ENCODE measurements around the gene ACTL6B. TPM values are rescaled to one million over a fixed set of nuclear protein-coding genes. Genes with fewer than 3 reads are reported as not detected.
A peak's percentile ranks its signal among the peaks of the same experiment; 100 is the strongest.

Gene ACTL6B
- total and polyA plus RNA-seq, 4 donors, result 16.5 to 89.8 (median 59.1) TPM

GRCh38 chr7:100630066-100630465 lies 26.2 kb downstream of the ACTL6B start:
- Histone ChIP-seq H3K4me3 (ENCODE audit: low read depth, low read length) (no peak overlapping the region), H3K27me3 (ENCODE audit: control insufficient read depth, insufficient read depth, low read length) (peaks cover 9% of the 10 kb centered on the region), H3K27ac (ENCODE audit: low read depth, low read length) (no peak overlapping the region), H3K9me3 (ENCODE audit: control insufficient read depth, insufficient read depth, low read length) (no peaks in the 10 kb centered on the region), H3K4me1 (ENCODE audit: control insufficient read depth, insufficient read depth, low read length) (peaks cover 30% of the 10 kb centered on the region), H3K36me3 (ENCODE audit: control insufficient read depth, insufficient read depth, low read length) (peaks cover 23% of the 10 kb centered on the region)
- 100% methylated on average over 1 of the region's 4 CpGs for WGBS (ENCODE audit: insufficient coverage)
- no peak for DNase-seq (ENCODE audit: low read depth in 4 of 6, low spot score in 6 of 6)

DNA sequence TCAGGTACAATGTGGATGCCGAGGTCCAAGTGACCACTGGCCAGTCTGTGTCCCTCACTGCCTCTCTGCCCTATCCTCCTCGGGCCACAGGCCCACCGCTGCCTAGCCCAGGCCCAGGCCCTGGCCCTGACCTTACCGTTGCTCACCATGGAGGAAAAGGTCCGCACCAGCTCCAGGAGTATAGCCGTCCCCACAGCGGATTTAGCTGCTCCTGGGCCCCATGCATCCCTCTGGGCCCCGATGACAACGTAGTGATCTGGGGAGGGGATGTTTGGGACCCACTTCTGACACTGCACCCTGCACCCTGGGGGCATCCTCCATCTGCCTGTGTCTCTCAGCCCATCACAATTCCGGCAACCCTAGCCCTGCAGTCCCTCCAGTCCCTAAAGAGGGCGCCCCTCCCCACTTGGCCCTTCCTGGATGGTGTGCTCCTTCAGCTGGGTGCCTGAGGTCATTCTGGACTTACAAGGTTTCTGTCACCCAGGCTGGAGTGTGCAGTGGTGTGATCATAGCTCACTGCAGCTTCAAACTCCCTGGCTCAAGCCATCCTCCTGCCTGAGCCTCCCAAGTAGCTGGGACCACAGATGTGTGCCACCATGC lies 27.0 kb downstream of the ACTL6B start:
- H3K4me1 ChIP-seq (ENCODE audit: control insufficient read depth, insufficient read depth, low read length), result peaks cover 30% of the 10 kb centered on the region
- WGBS (ENCODE audit: insufficient coverage), result 72% methylated on average over 11 of the region's 11 CpGs
- DNase-seq (ENCODE audit: low read depth in 4 of 6, low spot score in 6 of 6), result no peak

GRCh38 chr7:100627238-100627549 lies 29.1 kb downstream of the ACTL6B start:
- peaks cover 26% of the 10 kb centered on the region for H3K36me3 ChIP-seq (ENCODE audit: control insufficient read depth, insufficient read depth, low read length)
- no peak overlapping the region for H3K4me3 ChIP-seq (ENCODE audit: low read depth, low read length)
- H3K4me1 ChIP-seq (ENCODE audit: control insufficient read depth, insufficient read depth, low read length), result peaks cover 17% of the 10 kb centered on the region
- 82% methylated on average over 20 of the region's 21 CpGs for WGBS (ENCODE audit: insufficient coverage)
- no peak for DNase-seq (ENCODE audit: low read depth in 4 of 6, low spot score in 6 of 6)
- H3K27ac ChIP-seq (ENCODE audit: low read depth, low read length), result no peak overlapping the region
- no peaks in the 10 kb centered on the region for H3K27me3 ChIP-seq (ENCODE audit: control insufficient read depth, insufficient read depth, low read length)
- H3K9me3 ChIP-seq (ENCODE audit: control insufficient read depth, insufficient read depth, low read length), result no peaks in the 10 kb centered on the region

More for the DNA sequence above, 27.0 kb downstream of the ACTL6B start:
- peaks cover 6% of the 10 kb centered on the region for H3K27me3 ChIP-seq (ENCODE audit: control insufficient read depth, insufficient read depth, low read length)
- H3K9me3 ChIP-seq (ENCODE audit: control insufficient read depth, insufficient read depth, low read length), result no peaks in the 10 kb centered on the region
- peaks cover 23% of the 10 kb centered on the region for H3K36me3 ChIP-seq (ENCODE audit: control insufficient read depth, insufficient read depth, low read length)
- no peak overlapping the region for H3K4me3 ChIP-seq (ENCODE audit: low read depth, low read length)
- H3K27ac ChIP-seq (ENCODE audit: low read depth, low read length), result no peak overlapping the region

GRCh38 chr7:100626530-100627237 lies 29.6 kb downstream of the ACTL6B start:
- Histone ChIP-seq H3K4me3 (ENCODE audit: low read depth, low read length) (no peak overlapping the region), H3K4me1 (ENCODE audit: control insufficient read depth, insufficient read depth, low read length) (peaks cover 17% of the 10 kb centered on the region), H3K27ac (ENCODE audit: low read depth, low read length) (no peak overlapping the region), H3K9me3 (ENCODE audit: control insufficient read depth, insufficient read depth, low read length) (no peaks in the 10 kb centered on the region), H3K36me3 (ENCODE audit: control insufficient read depth, insufficient read depth, low read length) (peaks cover 27% of the 10 kb centered on the region), H3K27me3 (ENCODE audit: control insufficient read depth, insufficient read depth, low read length) (no peaks in the 10 kb centered on the region)
- peak in 2 of 6 donors; percentile 89 for DNase-seq (ENCODE audit: low read depth in 4 of 6, low spot score in 6 of 6)
- WGBS (ENCODE audit: insufficient coverage), result 3% methylated on average over 32 of the region's 37 CpGs

- Histone ChIP-seq H3K9me3 (ENCODE audit: control insufficient read depth, insufficient read depth, low read length) (no peaks in the 10 kb centered on the region), H3K27ac (ENCODE audit: low read depth, low read length) (no peak overlapping the region), H3K4me3 (ENCODE audit: low read depth, low read length) (no peak overlapping the region), H3K27me3 (ENCODE audit: control insufficient read depth, insufficient read depth, low read length) (no peaks in the 10 kb centered on the region), H3K36me3 (ENCODE audit: control insufficient read depth, insufficient read depth, low read length) (peaks cover 33% of the 10 kb centered on the region), H3K4me1 (ENCODE audit: control insufficient read depth, insufficient read depth, low read length) (peaks cover 17% of the 10 kb centered on the region)
- WGBS (ENCODE audit: insufficient coverage), result 0% methylated on average over 1 of the region's 3 CpGs
- DNase-seq (ENCODE audit: low read depth in 4 of 6, low spot score in 6 of 6), result no peak
Observed at GRCh38 chr7:100626055-100626454, 30.2 kb downstream of the ACTL6B start.

DNA sequence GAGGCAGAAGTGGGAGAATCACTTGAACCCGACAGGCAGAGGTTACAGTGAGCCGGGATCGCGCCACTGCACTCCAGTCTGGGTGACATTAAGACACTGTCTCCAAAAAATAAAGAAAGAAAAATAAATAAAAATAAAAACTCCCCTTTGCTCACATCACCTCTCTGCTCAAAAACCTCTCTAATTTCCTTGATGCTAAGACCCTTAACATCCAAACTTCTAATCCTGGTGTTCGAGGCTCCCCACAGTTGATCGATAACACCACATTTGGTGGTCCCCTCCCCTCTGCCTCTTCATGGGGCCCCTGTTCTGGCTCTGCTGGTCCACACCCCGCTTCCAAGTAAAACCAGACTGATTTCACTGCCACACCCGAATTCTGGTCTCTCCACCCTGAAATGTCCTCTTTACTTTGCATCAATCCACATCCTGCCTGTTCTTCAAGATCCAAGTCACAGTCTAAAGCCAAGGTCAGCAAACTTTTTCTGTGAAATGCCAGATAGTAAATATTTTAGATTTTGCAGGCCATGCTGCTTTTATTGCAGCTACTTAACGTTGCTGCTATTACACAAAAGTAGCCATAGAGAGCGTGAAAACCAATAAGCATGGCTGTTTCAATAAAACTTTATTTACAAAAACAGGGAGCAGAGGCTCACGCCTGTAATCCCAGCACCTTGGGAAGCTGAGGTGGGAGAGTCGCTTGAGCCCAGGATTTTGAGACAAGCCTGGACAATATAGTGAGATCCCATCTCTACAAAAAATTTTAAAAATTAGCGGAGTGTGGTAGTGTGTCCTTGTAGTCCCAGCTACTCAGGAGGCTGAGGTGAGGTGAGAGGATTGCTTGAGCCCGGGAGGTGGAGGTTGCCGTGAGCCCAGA lies 32.1 kb downstream of the ACTL6B start:
- no peak overlapping the region for H3K4me3 ChIP-seq (ENCODE audit: low read depth, low read length)
- H3K9me3 ChIP-seq (ENCODE audit: control insufficient read depth, insufficient read depth, low read length), result no peaks in the 10 kb centered on the region
- H3K4me1 ChIP-seq (ENCODE audit: control insufficient read depth, insufficient read depth, low read length), result peaks cover 17% of the 10 kb centered on the region
- DNase-seq (ENCODE audit: low read depth in 4 of 6, low spot score in 6 of 6), result no peak
- 92% methylated on average over 7 of the region's 15 CpGs for WGBS (ENCODE audit: insufficient coverage)
- H3K36me3 ChIP-seq (ENCODE audit: control insufficient read depth, insufficient read depth, low read length), result peaks cover 41% of the 10 kb centered on the region
- no peak overlapping the region for H3K27ac ChIP-seq (ENCODE audit: low read depth, low read length)
- H3K27me3 ChIP-seq (ENCODE audit: control insufficient read depth, insufficient read depth, low read length), result no peaks in the 10 kb centered on the region

- no peak for DNase-seq (ENCODE audit: low read depth in 4 of 6, low spot score in 6 of 6)
- 86% methylated on average over 8 of the region's 8 CpGs for WGBS (ENCODE audit: insufficient coverage)
- Histone ChIP-seq H3K27ac (ENCODE audit: low read depth, low read length) (no peak overlapping the region), H3K36me3 (ENCODE audit: control insufficient read depth, insufficient read depth, low read length) (peaks cover 35% of the 10 kb centered on the region), H3K9me3 (ENCODE audit: control insufficient read depth, insufficient read depth, low read length) (no peaks in the 10 kb centered on the region), H3K27me3 (ENCODE audit: control insufficient read depth, insufficient read depth, low read length) (no peaks in the 10 kb centered on the region), H3K4me3 (ENCODE audit: low read depth, low read length) (no peak overlapping the region), H3K4me1 (ENCODE audit: control insufficient read depth, insufficient read depth, low read length) (peaks cover 4% of the 10 kb centered on the region)
Observed at GRCh38 chr7:100621554-100621953, 34.7 kb downstream of the ACTL6B start.

DNA sequence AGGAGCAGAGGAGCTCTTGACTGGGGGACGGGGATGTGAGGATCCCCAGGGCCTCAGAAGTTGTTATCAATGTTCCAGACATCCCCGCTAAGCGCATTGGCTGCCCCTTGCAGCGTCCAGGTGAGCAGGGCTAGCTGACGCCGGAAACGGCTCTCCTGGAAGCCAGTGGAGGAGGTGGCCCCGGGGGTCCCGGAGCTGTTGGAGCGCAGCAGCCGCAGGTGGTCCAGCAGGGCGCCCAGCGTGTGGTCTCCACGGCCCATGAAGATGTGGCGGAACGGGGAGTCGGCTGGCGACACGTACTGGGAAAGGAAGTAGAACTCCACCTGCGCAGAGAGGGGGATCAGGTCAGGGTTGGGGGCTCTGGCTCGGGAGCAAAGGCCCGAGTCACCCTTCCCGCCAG lies 35.4 kb downstream of the ACTL6B start:
- no peaks in the 10 kb centered on the region for H3K9me3 ChIP-seq (ENCODE audit: control insufficient read depth, insufficient read depth, low read length)
- 92% methylated on average over 23 of the region's 23 CpGs for WGBS (ENCODE audit: insufficient coverage)
- no peak overlapping the region for H3K4me3 ChIP-seq (ENCODE audit: low read depth, low read length)
- peaks cover 40% of the 10 kb centered on the region for H3K36me3 ChIP-seq (ENCODE audit: control insufficient read depth, insufficient read depth, low read length)
- H3K27me3 ChIP-seq (ENCODE audit: control insufficient read depth, insufficient read depth, low read length), result no peaks in the 10 kb centered on the region
- no peak for DNase-seq (ENCODE audit: low read depth in 4 of 6, low spot score in 6 of 6)
- no peak overlapping the region for H3K27ac ChIP-seq (ENCODE audit: low read depth, low read length)
- H3K4me1 ChIP-seq (ENCODE audit: control insufficient read depth, insufficient read depth, low read length), result no peaks in the 10 kb centered on the region

DNA sequence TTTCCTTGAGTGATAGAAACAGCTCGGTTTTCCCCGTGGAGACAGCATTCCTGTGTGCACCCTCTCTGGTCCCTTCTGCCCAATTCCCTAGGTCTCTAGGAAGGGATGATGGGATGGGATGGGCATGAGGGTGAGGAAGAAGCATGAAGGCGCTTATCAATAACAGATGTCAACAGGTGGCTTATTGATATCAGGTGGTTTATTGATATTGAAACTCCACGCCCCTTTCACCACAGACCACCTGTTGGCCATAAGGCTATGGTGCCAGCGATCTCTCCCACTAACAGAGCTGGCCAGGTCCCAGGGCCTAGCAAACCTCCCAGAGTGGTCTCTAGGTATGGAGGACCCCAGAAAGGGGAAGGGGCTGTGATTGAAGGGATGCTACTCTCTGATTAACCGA lies 36.0 kb downstream of the ACTL6B start:
- H3K27ac ChIP-seq (ENCODE audit: low read depth, low read length), result no peak overlapping the region
- no peaks in the 10 kb centered on the region for H3K4me1 ChIP-seq (ENCODE audit: control insufficient read depth, insufficient read depth, low read length)
- 94% methylated on average over 1 of the region's 6 CpGs for whole genome bisulfite sequencing (ENCODE audit: insufficient coverage)
- H3K9me3 ChIP-seq (ENCODE audit: control insufficient read depth, insufficient read depth, low read length), result no peaks in the 10 kb centered on the region
- H3K36me3 ChIP-seq (ENCODE audit: control insufficient read depth, insufficient read depth, low read length), result peaks cover 45% of the 10 kb centered on the region
- no peak for DNase-seq (ENCODE audit: low read depth in 4 of 6, low spot score in 6 of 6)
- H3K27me3 ChIP-seq (ENCODE audit: control insufficient read depth, insufficient read depth, low read length), result no peaks in the 10 kb centered on the region
- H3K4me3 ChIP-seq (ENCODE audit: low read depth, low read length), result no peak overlapping the region
